ENCODE results near the gene THBD. TPM values are rescaled to one million over a fixed set of nuclear protein-coding genes. Genes with fewer than 3 reads are reported as not detected.
A peak's percentile ranks its signal among the peaks of the same experiment; 100 is the strongest.

THBD gene
- total and polyA plus RNA-seq, 9 of the 15 experiments (the other 6 are each of a cell fraction or from before 2014, with no cell fraction given) = 0.07 to 0.49 (median 0.33) TPM

DNA sequence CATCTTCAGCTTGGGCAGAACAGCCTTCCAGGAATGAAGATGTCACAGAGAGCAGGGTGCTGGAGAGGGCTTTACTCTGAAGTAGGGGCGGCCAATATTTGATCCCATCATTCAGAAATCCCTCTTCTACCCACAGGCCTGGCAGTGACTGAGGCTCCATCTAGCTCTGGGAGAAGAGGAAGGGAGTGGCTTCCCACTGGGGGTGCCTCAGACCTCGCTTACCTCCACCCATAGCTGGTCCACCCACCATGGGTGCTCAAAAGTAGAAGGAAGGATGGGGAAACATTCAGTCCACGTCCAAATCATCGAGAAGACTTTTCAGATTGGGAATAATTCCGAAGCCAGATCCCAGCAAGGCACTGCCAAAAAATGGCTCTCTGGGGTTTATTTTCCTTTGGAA lies 11.8 kb upstream of the THBD start:
- H2AFZ ChIP-seq (ENCODE audit: low read depth, low read length) = no peak overlapping the region
- no peak for DNase-seq (ENCODE audit: extremely low read depth in 1 of 4, low spot score in 3 of 4)
- intact Hi-C loops (cut with micrococcal nuclease) (no loop called here), in situ Hi-C loops (cut with MboI) (loop anchor here (5.0 kb wide), 1 partner anchor 136 kb away; no protein-coding TSS in a partner anchor)
- ChIA-PET CTCF (ENCODE audit: low intra/inter-chr PET ratio) (interaction anchor here (0.8 kb wide), 1 partner anchor 174 kb away, joined by 3 read pairs; no protein-coding TSS in a partner anchor), POLR2A (interaction anchor here (0.6 to 1.9 kb wide), 5 partner anchors 10 to 365 kb away, joined by 3 to 11 read pairs (median 4); no protein-coding TSS in a partner anchor)
- H3K9me1 ChIP-seq (ENCODE audit: control insufficient read depth, insufficient read depth, low read length) = no peaks in the 10 kb centered on the region
- H3K4me2 ChIP-seq (ENCODE audit: insufficient read depth, low read length) = no peak overlapping the region
- ATAC-seq = no peak; the same call in 2 of the 3 replicates
- no peaks in the 10 kb centered on the region for H3K27me3 ChIP-seq (ENCODE audit: control insufficient read depth in 2 of 2, insufficient read depth in 2 of 2, low read length in 2 of 2)
- no peak overlapping the region for H3K4me3 ChIP-seq
- no peaks in the 10 kb centered on the region for H3K79me2 ChIP-seq (ENCODE audit: control insufficient read depth, insufficient read depth, low read length)
- no peaks in the 10 kb centered on the region for H3K36me3 ChIP-seq (ENCODE audit: control insufficient read depth, insufficient read depth, low read length)
- H4K20me1 ChIP-seq (replicated peaks; ENCODE audit: control insufficient read depth, insufficient read depth, low read length) = no peaks in the 10 kb centered on the region
- WGBS (ENCODE audit: insufficient coverage, low coverage, missing lambda C conversion rate) = 63% methylated on average over 5 of the region's 5 CpGs
- FAIRE-seq = peak; percentile 29
- H3K9me3 ChIP-seq (replicated peaks; ENCODE audit: control insufficient read depth, insufficient read depth, low read depth, low read length) = no peaks in the 10 kb centered on the region
- H3K9ac ChIP-seq (ENCODE audit: insufficient read depth in 1 of 2, low read depth in 2 of 2, low read length in 2 of 2) = peak overlapping the region in 1 of 2 experiments; percentile 4; a peak in 1 of 4 replicates
- H3K4me1 ChIP-seq (replicated peaks in 1 of 2; ENCODE audit: control insufficient read depth in 2 of 2, insufficient read depth in 2 of 2, low read length in 2 of 2) = peaks cover 0 to 24% of the 10 kb centered on the region in 2 experiments; a peak in 2 of 5 replicates
- no TSS peak for BruUV-seq (replicated peaks)
- no peak overlapping the region for H3K27ac ChIP-seq (ENCODE audit: extremely low read depth, low read depth, low read length)
- TF ChIP-seq HNRNPUL1 (IDR thresholded peaks at IDR 0.05; ENCODE audit: low read length) = no peak
- no peak for TF ChIP-seq POLR2AphosphoS5 (IDR thresholded peaks at IDR 0.05; ENCODE audit: control insufficient read depth, insufficient read depth, low read depth, low read length)
- no peak for TF ChIP-seq NR3C1 (CRISPR knock-in tag; IDR thresholded peaks at IDR 0.05)
- TF ChIP-seq, protein P1, sequence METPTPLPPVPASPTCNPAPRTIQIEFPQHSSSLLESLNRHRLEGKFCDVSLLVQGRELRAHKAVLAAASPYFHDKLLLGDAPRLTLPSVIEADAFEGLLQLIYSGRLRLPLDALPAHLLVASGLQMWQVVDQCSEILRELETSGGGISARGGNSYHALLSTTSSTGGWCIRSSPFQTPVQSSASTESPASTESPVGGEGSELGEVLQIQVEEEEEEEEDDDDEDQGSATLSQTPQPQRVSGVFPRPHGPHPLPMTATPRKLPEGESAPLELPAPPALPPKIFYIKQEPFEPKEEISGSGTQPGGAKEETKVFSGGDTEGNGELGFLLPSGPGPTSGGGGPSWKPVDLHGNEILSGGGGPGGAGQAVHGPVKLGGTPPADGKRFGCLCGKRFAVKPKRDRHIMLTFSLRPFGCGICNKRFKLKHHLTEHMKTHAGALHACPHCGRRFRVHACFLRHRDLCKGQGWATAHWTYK (CRISPR knock-in tag; IDR thresholded peaks at IDR 0.05) = no peak
- TF ChIP-seq ETV6 (IDR thresholded peaks at IDR 0.05; ENCODE audit: borderline replicate concordance in 1 of 2, low read depth in 2 of 2, low read length in 1 of 2) = no peak
- no peak for TF ChIP-seq ETV6 (CRISPR knock-in tag; IDR thresholded peaks at IDR 0.05; ENCODE audit: borderline replicate concordance)
- no peak for TF ChIP-seq ZNF174 (CRISPR knock-in tag; IDR thresholded peaks at IDR 0.05)
- TF ChIP-seq GATA2 (CRISPR knock-in tag; IDR thresholded peaks at IDR 0.05) = no peak
- TF ChIP-seq YBX1 (IDR thresholded peaks at IDR 0.05) = no peak
- TF ChIP-seq ZNF561 (CRISPR knock-in tag; conservative IDR thresholded peaks at IDR 0.05) = no peak
- no peak for TF ChIP-seq MIER1 (IDR thresholded peaks at IDR 0.05; ENCODE audit: low read depth)
- TF ChIP-seq, protein P2, sequence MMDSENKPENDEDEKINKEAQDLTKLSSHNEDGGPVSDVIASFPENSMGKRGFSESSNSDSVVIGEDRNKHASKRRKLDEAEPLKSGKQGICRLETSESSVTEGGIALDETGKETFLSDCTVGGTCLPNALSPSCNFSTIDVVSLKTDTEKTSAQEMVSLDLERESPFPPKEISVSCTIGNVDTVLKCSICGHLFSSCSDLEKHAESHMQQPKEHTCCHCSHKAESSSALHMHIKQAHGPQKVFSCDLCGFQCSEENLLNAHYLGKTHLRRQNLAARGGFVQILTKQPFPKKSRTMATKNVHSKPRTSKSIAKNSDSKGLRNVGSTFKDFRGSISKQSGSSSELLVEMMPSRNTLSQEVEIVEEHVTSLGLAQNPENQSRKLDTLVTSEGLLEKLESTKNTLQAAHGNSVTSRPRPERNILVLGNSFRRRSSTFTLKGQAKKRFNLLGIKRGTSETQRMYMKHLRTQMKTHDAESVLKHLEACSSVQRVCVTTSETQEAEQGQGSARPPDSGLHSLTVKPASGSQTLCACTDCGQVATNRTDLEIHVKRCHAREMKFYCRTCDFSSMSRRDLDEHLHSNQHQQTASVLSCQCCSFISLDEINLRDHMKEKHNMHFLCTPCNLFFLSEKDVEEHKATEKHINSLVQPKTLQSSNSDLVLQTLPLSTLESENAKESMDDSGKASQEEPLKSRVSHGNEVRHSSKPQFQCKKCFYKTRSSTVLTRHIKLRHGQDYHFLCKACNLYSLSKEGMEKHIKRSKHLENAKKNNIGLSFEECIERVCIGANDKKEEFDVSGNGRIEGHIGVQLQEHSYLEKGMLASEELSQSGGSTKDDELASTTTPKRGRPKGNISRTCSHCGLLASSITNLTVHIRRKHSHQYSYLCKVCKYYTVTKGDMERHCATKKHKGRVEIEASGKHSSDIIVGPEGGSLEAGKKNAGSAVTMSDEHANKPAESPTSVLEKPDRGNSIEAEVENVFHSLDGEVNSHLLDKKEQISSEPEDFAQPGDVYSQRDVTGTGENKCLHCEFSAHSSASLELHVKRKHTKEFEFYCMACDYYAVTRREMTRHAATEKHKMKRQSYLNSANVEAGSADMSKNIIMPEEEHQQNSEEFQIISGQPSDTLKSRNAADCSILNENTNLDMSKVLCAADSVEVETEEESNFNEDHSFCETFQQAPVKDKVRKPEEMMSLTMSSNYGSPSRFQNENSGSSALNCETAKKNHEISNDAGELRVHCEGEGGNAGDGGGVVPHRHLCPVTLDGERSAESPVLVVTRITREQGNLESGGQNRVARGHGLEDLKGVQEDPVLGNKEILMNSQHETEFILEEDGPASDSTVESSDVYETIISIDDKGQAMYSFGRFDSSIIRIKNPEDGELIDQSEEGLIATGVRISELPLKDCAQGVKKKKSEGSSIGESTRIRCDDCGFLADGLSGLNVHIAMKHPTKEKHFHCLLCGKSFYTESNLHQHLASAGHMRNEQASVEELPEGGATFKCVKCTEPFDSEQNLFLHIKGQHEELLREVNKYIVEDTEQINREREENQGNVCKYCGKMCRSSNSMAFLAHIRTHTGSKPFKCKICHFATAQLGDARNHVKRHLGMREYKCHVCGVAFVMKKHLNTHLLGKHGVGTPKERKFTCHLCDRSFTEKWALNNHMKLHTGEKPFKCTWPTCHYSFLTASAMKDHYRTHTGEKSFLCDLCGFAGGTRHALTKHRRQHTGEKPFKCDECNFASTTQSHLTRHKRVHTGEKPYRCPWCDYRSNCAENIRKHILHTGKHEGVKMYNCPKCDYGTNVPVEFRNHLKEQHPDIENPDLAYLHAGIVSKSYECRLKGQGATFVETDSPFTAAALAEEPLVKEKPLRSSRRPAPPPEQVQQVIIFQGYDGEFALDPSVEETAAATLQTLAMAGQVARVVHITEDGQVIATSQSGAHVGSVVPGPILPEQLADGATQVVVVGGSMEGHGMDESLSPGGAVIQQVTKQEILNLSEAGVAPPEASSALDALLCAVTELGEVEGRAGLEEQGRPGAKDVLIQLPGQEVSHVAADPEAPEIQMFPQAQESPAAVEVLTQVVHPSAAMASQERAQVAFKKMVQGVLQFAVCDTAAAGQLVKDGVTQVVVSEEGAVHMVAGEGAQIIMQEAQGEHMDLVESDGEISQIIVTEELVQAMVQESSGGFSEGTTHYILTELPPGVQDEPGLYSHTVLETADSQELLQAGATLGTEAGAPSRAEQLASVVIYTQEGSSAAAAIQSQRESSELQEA (IDR thresholded peaks at IDR 0.05; ENCODE audit: low read depth) = no peak
